ENCODE results near the gene ZMYM4.

GRCh38 chr1:35298464-35298863 lies 30.0 kb downstream of the ZMYM4 start:
- TF ChIP-seq POLR2AphosphoS5 (IDR thresholded peaks at IDR 0.05; ENCODE audit: borderline replicate concordance, low read depth, low read length) = no peak
- no peak for TF ChIP-seq EZH2 (IDR thresholded peaks at IDR 0.05)

Measured in SK-N-MC (cell line).